A673 (cell line): ENCODE data around the gene C4orf50. TPM values are rescaled to one million over a fixed set of nuclear protein-coding genes. Genes with fewer than 3 reads are reported as not detected.

Source experiments
- BruUV-seq: library from RNA; stranded (reverse); fragments of 400-500 nt; replicated peaks from 2 replicates; lab custom pipeline; 2021; lab: Mats Ljungman, UMichigan
- CTCF ChIA-PET: fragments of 300-600 bp; sonication (Branson Sonifier 250); formaldehyde crosslinking; loops from one replicate; lab custom pipeline; 2022; ENCODE audit warnings: antibody characterized with exemption; lab: Charles Lee
- POLR2A ChIA-PET: fragments of 300-600 bp; sonication (Branson Sonifier 250); formaldehyde crosslinking; loops from one replicate; lab custom pipeline; 2022; ENCODE audit warnings: antibody characterized with exemption; ENCODE audit not compliant: low non-redundant PET; lab: Charles Lee
- DNase-seq: peaks from one replicate; pipeline ENCODE4 v3.0.0-alpha.2; 2015; ENCODE audit warnings: low spot score
- H3K27ac ChIP-seq: fragments of 200-600 bp; sonication (generic); 2 replicates; pipeline ENCODE4 v1.5.1; 2016; ENCODE audit warnings: mixed run types, low read depth, mild to moderate bottlenecking, mixed read lengths, antibody characterized with exemption, low read length; ENCODE audit not compliant: poor library complexity, severe bottlenecking
- H3K27me3 ChIP-seq: fragments of 200-600 bp; sonication (generic); replicated peaks from 2 replicates; pipeline ENCODE4 v1.6.1; 2017; ENCODE audit warnings: mixed run types, low read depth, mild to moderate bottlenecking, mixed read lengths, antibody characterized with exemption, low read length; ENCODE audit not compliant: insufficient read depth, poor library complexity
- H3K36me3 ChIP-seq: fragments of 200-600 bp; sonication (generic); 2 replicates; pipeline ENCODE4 v1.6.1; 2016; ENCODE audit warnings: mixed run types, mild to moderate bottlenecking, mixed read lengths, antibody characterized with exemption, low read length; ENCODE audit not compliant: insufficient read depth, poor library complexity, severe bottlenecking
- H3K4me1 ChIP-seq: fragments of 200-600 bp; sonication (generic); 2 replicates; pipeline ENCODE4 v1.6.1; 2017; ENCODE audit warnings: mixed run types, mild to moderate bottlenecking, mixed read lengths, antibody characterized with exemption, low read length; ENCODE audit not compliant: insufficient read depth, poor library complexity, severe bottlenecking
- H3K4me3 ChIP-seq: fragments of 200-600 bp; sonication (generic); 2 replicates; pipeline ENCODE4 v1.5.1; 2016; ENCODE audit warnings: low read depth, mixed run types, mild to moderate bottlenecking, mixed read lengths, low read length; ENCODE audit not compliant: poor library complexity, severe bottlenecking
- H3K9me3 ChIP-seq: fragments of 200-600 bp; sonication (generic); 2 replicates; pipeline ENCODE4 v1.6.1; 2016; ENCODE audit warnings: mixed run types, low read depth, mild to moderate bottlenecking, mixed read lengths, antibody characterized with exemption, low read length; ENCODE audit not compliant: poor library complexity, severe bottlenecking
- CTCF ChIP-seq: fragments of 300-800, 200-600 bp; sonication (generic); conservative IDR thresholded peaks from 2 replicates; pipeline ENCODE4 v1.5.1; 2017; ENCODE audit warnings: low read depth, mild to moderate bottlenecking, antibody characterized with exemption, low read length, moderate library complexity, mixed read lengths
- EZH2 ChIP-seq: fragments of 200-600 bp; sonication (generic); IDR thresholded peaks from 2 replicates; pipeline ENCODE4 v1.6.1; 2017; ENCODE audit warnings: borderline replicate concordance, low read depth, mild to moderate bottlenecking, mixed read lengths, antibody characterized with exemption, low read length; ENCODE audit not compliant: poor library complexity, severe bottlenecking
- intact Hi-C: fragments of 100-400 bp; cut with micrococcal nuclease; formaldehyde crosslinking; loops from one replicate; pipeline ENCODE4 v1.10.0; 2022; ENCODE audit not compliant: unreplicated experiment
- total RNA-seq: library from RNA; stranded (reverse); gene quantifications from 2 replicates; pipeline ENCODE4 v1.2.3, GENCODE V29; 2021

The C4orf50 gene
- total RNA-seq, 1 experiment from 2014 or later: not detected

- POLR2A ChIA-PET: no interaction called here
- Histone ChIP-seq H3K27me3 (no peaks in the 10 kb centered on the region), H3K9me3 (no peaks in the 10 kb centered on the region), H3K36me3 (no peaks in the 10 kb centered on the region), H3K4me3 (no peak overlapping the region), H3K4me1 (peaks cover 14% of the 10 kb centered on the region), H3K27ac (no peak overlapping the region)
- CTCF ChIA-PET: no interaction called here
- BruUV-seq: no TSS peak
- DNase-seq: no peak
- intact Hi-C loops: no loop called here
- TF ChIP-seq EZH2: no peak
- no peak for TF ChIP-seq CTCF
Measured at GRCh38 chr4:5927747-5928146, 90.5 kb downstream of the C4orf50 start.

GRCh38 chr4:5927116-5927515, 91.1 kb downstream of the C4orf50 start:
- no TSS peak for BruUV-seq
- intact Hi-C loops: no loop called here
- Histone ChIP-seq H3K36me3 (no peaks in the 10 kb centered on the region), H3K27ac (no peak overlapping the region), H3K4me1 (peaks cover 9% of the 10 kb centered on the region), H3K9me3 (no peaks in the 10 kb centered on the region), H3K4me3 (no peak overlapping the region), H3K27me3 (no peaks in the 10 kb centered on the region)
- ChIA-PET POLR2A (no interaction called here), CTCF (no interaction called here)
- DNase-seq: no peak
- TF ChIP-seq CTCF (no peak), EZH2 (no peak)

GRCh38 chr4:5926598-5926997, 91.6 kb downstream of the C4orf50 start:
- Histone ChIP-seq H3K36me3 (no peaks in the 10 kb centered on the region), H3K4me3 (no peak overlapping the region), H3K27me3 (no peaks in the 10 kb centered on the region), H3K4me1 (peaks cover 4% of the 10 kb centered on the region), H3K27ac (no peak overlapping the region), H3K9me3 (no peaks in the 10 kb centered on the region)
- ChIA-PET POLR2A (no interaction called here), CTCF (no interaction called here)
- no TSS peak for BruUV-seq
- no peak for DNase-seq
- intact Hi-C loops: no loop called here
- TF ChIP-seq EZH2: no peak
- TF ChIP-seq CTCF: no peak
